Activated T-cell treated with anti-CD3 and anti-CD28 coated beads for 48 hours (primary cell): ENCODE results near the gene MCUB.

ENCODE experiments used
- DNase-seq: peaks from one replicate; pipeline ENCODE4 v3.0.0-alpha.2; 2020; ENCODE audit warnings: low read depth

MCUB gene

DNA sequence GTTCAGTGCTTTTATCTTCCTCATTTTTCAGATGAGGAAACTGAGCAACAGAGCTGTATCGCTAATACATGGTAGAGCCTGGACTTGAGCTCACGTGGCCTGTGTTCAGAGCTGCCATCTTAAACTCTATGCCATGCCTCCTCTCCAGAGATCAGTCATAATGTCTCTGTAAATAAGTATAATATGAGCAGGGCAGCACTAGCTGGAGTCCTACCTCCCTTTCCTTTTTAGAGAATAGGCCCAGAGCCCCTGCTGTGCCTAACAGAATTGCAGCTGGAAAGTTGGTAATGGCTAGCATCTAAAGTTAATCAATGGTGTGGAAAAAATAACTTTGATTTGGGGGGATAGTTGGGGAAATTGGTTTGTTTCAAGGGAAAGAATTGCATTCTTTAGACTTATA is 122.8 kb downstream of the MCUB start:
- DNase-seq, result no peak

DNA sequence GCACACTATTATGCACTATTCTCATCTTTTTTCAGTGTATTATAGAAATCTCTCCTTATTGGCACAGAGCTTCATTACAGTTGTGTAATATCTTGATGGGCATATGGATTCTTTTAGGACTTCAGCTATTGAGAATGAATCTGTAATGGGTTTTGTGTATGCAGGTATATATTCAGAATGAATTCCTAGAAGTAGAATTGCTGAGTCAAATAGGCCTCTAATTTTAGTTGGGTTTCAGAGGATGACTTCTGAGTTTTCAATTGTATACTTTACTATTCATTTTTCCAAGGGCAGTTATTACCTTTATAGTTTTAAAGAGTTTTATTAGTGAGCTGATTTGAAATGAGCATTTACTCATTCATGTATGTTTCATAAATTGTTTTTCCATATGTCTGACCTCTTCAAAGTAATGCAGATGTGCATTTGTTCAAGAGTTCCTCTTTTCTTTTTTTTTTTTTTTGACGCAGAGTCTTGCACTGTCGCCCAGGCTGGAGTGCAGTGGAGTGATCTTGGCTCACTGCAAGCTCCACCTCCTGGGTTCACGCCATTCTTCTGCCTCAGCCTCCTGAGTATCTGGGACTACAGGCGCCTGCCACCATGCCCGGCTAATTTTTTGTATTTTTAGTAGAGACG is 123.7 kb downstream of the MCUB start:
- no peak for DNase-seq

DNA sequence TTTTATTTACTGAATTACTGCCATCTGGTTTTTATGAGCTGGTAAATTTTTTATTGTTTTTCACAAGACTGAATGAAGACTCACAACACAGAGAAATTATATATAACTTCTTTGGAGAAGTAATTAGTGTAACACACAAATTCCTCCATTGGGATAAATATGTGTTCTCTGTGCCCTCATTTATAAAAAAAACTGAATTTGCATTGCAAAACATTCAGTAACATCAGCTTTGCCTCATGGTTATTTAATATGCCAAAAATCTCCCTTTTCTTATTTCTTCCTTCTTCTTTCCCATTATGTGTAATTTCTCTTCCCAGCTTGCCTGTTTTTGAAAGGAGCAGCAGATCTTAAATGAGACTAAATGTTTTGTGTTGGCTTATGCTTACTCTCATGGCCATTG is 124.7 kb downstream of the MCUB start:
- no peak for DNase-seq

DNA sequence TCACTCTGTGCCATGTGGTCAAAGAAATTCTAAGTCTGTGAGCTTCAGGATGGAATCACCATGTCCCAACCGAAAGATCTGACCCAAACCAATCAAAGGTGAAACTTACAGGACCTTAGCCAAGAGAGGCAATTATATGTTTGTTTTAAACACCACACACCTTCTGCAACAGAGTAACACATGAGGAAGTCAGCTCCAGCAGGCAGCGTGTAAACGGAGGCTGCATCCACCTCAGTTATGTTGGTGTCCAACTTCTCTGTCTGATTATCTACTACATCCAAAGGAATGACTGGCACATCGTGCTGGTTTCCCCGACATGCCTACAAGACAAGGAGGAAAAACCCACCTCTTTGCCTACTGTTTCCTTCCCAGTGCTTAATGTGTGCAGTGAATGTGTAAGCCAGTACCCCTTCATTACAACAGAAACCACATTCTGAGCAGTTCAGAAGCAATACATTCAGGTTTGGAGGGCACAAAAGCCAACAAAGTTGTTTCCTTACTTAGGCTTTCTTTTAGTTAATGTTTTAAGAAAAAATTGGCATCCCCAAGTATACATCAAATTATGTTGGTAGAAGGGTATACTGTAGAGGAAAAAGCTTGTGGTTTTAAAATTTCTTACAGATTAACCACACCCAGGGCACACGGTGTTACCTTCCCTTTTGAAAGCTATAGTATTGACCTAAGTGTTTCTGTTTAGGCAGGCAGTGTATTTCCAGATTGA is 130.8 kb downstream of the MCUB start:
- DNase-seq, result no peak

DNA sequence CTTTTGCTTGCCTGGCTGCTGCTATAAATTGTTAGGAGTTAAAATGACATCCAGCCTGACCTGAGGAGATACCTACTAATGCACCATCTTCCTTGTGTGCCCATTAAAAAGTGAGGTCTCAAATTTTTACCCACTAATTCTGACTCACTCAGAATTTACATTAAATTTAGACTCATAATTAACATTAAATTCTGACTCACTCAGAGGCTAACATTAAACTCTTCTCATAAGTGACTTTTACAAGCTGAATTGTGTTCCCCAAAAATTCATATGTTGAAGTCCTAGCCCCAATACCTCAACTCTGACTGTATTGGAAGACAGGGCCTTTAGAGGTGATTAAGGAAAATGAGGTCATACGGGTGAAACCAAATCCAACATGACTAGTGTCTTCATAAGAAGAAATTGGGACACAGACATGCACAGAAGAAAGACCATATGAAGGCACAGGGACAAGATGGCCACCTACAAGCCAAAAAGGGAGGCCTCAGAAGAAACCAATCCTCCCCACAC is 131.4 kb downstream of the MCUB start:
- no peak for DNase-seq

DNA sequence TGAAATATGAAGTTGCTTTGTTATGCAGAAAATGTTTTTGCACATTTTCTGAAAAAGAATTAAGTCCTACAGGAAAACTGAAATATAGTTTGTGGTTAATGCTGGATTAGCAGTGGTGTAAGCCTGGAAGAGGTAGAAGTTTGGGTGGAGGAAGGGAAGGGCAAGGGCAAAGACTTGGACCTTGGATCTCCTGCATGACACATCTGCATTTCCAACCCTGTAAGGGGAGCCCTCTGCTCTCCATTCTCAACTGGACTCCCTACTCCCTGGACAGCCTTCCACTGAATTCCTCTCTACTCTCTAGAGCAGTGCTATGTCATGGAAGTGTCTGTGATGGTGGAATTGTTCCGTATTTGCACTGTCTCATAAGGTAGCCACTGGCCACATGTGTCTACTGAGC is 138.6 kb downstream of the MCUB start:
- no peak for DNase-seq

DNA sequence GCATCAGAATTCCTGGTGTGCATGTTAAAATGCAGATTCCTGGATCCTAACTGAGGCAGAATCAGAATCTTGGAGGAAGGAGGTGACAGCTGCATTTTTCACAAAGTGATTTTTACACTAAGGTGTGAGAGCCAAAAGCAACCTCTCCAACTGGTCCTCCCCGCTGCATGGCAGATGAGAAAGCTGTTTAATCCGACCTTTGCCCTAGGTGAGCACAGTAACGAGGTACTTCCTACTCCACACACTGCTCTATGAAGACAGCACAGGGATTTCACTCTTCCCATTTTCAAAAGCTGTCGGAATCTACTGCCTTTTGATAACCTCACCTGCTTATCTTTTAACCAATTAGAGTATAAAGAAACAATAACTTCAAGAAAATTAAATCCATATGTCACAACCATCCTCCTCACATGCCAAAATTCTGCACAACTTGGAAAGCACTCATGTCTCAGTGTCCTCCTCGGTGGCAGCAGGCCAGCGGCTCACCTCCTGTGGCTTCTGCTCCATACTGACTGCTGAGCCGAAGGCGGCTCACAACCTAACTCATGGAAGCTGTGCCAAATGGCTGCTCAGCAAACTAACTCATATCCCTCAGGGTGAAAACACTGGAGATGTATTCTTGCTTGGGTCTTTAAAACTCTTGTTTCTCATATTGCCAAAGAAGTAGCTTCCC is 139.6 kb downstream of the MCUB start:
- no peak for DNase-seq

DNA sequence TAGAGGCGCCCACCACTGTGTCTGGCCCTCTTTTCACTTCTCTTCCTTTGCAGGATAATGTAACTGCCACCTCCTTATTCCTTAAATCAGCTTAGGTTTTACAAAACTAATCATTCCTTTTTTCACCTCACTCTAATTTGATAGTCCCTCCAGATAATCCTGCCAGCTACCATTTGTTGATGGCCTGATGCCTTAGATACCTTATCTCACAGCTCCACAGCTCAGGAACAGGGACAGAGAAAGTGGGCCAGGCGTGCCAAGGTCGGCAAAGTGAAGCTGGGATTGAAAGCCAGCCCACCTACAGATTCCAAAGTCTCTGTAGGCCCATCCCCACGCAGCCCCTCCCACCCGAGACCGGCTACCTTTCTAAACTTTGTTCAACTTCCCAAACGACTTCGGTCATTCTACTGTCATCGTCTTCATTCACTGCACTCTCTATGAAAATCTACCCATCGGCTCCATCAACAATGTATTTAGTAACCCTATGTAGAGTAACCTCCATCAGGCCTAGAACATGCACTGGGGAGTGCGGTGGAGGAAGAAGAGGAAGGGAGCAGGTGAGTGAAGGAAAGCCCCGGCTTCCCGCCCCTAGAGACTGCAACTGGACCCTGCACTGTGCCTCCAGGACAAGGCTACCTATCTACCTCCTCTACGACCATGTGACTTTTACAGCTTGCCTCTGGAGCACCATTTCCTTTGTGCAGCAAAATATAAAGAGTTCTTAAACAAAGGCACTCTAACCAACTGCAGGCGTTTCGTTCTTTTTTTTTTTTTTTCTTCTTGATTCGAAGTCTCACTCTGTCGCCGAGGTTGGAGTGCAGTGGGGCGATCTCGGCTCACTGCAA is 141.7 kb downstream of the MCUB start:
- no peak for DNase-seq

DNA sequence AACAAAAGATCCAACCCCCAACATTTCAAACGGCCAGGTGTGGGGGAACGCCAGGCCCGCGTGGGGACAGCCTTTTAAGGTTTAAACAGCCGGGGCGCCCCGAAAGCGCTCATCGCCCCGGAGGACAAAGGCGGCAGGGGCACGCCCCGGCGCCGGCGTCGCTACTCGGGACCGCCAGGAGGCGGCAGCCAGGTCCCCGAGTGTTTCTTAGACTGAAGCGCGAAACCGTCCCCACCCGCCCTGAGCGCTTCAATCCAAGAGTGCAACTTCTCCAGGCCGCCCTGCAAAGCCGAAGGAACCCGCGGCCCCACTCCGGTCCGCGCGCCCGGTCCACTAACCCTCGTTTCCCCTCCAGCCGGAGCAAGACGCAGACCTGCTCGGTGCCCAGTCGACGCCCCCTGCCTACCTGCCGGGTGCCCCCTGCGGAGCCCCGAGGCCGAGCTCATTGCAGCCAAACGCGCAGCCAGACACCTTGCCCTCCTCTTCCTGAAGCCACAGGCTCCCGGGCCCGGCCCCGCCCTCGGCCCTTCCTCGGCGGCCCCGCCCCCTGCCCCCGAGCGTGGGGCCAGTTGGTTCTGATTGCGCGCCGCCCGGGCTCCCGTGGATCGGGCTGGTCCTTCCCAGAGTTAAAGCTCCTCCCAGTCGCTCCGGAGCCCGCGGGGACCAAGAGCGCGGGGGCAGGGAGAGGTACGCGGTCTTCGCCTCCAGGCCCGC is 143.1 kb downstream of the MCUB start, which contains the start of gene CASP6:
TSS of gene CASP6 (minus strand) at position 496 of the 714 bp plus-strand sequence. CDS start at position 446, 50 bp downstream.
- DNase-seq, result peak; percentile 70

DNA sequence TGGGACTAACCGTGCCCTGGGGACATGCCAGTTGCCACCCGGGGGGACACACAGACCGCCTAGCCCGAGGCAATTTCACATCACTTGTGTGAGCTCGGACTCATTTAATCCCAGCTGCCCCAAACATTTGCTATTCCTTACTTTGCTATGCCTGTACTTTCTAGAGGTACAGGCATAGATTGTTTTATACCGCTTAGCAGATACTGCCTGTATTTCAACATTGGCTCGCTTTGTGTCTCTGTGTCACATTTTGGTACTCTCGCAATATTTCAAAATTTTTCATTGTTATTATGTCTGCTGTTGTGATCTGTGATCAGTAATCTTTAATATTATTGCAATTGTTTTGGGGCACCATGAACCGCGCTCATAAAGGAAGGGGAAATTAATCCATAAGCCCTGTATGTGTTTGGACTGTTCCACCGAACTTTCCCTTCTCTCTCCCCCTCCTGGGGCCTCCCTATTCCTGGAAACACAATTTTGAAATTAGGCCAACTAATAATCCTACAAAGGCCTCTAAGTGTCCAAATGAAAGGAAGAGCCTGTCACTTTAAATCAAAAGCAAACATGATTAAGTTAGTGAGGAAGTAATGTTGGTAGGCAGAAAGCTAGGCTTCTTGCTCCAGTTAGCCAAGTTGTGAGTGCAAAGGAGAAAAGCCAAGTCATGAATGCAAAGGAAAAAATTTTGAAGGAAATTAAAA is 143.8 kb downstream of the MCUB start:
- DNase-seq, result no peak

DNA sequence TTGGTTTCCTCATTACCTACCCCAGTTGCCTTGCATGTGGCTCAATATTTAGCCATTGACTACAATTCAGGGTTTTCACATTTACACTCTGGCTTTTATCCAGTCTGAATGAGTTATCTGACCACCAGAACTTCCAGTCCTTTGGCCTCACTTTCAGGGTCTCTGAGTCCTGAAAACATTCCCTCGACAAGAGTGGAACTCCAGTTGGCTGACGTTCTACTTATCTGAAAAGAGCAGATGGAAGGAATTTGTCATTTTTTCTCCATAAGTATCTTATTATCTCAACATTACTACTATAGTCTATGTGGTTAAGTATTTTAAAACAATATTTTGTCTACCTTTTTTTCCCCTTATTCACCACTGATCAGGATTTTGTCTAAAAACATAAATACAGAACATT is 148.4 kb downstream of the MCUB start:
- no peak for DNase-seq

DNA sequence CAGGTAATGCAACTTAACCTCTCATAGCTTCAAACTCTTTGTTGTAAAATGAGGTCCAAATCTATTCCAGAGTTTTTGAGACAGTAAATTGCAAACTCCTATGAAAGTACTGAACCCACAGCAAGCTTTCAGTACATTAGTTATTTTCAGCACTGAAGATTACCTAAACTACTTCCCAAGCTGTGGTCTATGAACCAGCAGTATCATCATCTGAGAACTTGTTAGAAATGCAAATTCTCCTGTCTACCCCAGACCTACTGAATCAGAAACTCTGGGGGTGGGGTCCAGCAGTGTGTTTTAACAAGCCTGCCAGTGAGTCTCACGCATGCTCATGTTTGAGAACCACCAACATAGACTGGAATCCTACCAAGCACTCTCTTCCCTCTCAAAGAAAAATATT is 148.9 kb downstream of the MCUB start:
- no peak for DNase-seq

DNA sequence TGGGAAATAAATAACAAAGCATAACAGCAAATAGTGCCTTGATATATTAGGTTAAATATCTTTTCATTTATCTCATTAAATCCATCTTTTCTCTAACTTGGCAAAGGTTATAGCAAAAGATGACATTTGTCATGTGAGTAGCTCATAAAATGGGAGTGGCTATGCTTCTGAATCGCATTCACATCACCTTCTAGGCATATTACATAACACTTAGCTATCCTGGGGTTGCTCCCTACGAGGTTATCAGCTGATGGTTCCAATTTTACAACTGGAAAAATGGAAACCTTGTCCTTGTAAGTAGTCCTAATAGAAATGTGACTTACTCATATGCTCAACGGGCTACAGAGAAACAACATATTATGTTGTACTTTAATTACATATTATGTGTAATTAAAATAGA is 153.5 kb downstream of the MCUB start:
- DNase-seq, result no peak

DNA sequence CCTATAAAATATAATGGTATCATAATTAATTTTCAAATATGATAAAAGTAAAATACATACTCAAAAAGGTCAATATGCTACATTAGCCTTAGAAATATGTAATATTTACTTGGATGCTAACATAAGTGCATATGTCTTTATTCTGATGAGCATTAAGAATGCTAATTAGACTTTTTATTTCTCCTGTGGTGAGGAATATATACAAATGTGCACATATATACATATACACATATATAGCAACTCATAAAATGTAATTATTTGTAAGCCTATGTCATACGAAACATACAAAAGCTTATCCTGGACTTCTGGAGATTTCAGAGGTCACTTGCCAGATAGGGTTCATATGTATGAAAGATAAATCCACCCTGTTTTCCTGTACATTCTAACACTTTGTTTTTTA is 158.7 kb downstream of the MCUB start:
- no peak for DNase-seq

DNA sequence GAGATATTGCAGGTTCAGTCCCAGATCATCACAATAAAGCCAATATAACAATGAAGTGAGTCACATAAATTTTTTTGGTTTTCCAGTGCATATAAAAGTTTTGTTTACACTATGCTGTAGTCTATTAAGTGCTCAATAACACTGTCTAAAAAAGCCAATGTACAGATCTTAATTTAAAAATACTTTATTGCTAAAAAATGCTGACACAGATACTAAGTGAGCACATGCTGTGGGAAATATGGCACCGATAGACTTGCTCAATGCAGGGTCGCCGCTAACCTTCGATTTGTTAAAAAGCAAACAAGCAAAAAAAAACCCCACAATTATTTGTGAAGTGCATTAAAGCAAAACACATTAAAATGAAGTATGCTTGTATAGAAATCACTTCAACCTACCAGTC is 159.6 kb downstream of the MCUB start:
- no peak for DNase-seq

DNA sequence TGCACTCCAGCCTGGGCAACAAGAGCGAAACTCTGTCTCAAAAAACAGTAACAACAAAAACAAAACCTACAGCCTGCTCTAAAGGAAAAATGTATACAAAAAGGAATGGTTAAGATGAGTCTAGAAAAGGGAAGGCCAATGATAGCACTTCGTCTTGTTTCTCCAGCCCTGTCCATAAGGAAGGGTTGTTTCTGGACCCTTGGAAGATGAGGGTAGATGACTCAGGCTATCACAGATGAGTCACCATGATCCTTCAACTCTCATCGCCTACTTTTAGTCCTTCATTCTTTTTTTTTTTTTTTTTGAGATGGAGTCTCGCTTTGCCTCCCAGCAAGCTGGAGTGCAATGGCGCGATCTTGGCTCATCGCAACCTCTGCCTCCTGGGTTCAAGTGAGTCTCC is 161.0 kb downstream of the MCUB start:
- no peak for DNase-seq

DNA sequence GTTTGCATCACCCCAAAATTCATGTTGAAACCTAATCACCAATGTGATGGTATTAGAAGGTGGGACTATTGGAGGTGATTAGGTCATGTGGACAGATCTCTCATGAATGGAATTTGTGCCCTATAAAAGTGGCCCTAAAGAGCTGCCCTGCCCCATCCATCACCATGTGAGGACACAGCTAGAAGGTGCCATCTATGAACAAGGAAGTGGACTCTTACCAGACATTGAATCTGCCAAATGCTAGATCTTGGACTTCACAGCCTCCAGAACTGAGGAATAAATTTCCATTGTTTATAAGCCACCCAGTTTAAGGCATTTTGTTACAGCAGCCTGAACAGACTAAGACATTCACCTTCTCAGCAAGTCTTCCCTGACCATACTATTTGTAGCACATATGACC is 162.3 kb downstream of the MCUB start:
- DNase-seq, result no peak

DNA sequence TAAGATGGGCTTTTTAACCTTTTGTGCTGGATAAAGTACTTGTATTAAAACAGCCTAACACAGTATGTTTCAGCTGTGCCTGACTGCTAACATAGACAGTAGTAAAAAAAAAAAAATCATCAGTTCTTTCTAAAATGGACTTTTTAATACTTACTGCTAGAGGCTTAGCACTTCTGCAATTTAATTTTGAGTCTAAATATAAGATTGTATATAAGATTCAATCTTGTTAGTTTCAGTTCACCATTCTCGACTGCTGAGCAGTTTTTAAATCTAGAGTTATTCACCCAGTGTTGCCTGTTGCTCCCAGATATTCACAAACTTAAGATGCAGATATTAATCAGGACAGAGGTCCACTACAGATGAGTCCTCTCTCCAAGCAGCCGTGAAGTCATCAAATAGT is 163.1 kb downstream of the MCUB start:
- no peak for DNase-seq

DNA sequence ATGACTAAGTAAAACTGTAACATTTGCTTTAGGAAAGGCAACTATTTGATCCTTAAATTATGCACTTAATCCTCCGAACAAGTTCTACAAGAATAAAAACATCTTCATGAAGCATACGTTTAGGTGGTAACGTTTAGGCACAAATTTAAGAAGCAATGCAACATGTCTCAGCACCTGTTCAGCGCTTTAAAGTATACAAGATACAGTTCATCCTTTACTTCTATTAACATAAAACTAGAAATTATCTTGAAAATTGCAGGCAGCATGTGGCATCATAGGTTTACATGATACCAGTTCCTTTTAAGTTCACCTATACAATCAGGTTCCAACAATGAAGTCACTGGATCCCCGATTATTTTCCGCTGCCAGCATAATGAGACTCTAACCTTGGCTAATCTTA is 168.3 kb downstream of the MCUB start:
- DNase-seq, result no peak

DNA sequence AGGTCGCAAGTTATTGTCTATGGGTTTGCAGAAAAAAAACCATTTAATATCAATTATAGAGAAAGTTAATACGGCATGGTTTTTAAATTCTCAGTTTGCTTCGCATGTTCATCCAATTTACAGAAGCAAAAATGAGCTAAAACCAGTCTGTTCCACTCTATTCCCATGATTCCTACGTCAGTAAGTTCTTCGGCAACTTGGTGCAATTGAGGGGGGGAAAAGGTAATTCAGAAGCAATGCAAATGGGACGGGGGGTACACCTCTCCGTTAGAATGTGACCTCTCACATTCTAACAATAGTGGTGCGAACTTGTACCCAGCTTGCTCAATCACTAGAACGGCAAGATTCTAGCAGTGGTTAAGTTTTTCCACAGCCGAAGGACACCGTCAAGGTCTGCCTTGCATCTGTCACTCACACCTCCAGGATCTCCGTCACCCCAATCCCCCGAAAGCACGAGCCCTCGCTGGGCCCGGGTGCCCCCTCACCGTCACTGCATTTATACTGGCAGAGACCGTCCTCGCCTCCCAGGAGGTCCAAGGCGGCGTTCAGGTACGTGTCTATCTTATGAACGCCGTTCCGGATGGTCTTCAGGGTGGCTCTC is 169.2 kb downstream of the MCUB start:
- no peak for DNase-seq
